Activated naive CD8-positive, alpha-beta T cell treated with anti-CD3 and anti-CD28 coated beads for 36 hours (primary cell): ENCODE measurements around the gene CCT7. TPM values are rescaled to one million over a fixed set of nuclear protein-coding genes. Genes with fewer than 3 reads are reported as not detected.
A peak's percentile ranks its signal among the peaks of the same experiment; 100 is the strongest.

ENCODE experiments used
- DNase-seq: peaks from one replicate; pipeline ENCODE4 v3.0.0; 2021
- H3K27ac Mint-ChIP-seq: one replicate; pipeline ENCODE4 v1.8.0; 2022; ENCODE audit warnings: mild to moderate bottlenecking, moderate library complexity, mixed read lengths
- H3K27me3 Mint-ChIP-seq: one replicate; pipeline ENCODE4 v1.8.0; 2022; ENCODE audit warnings: mild to moderate bottlenecking, mixed read lengths
- H3K36me3 Mint-ChIP-seq: one replicate; pipeline ENCODE4 v1.8.0; 2021; ENCODE audit warnings: mild to moderate bottlenecking, mixed read lengths
- H3K4me1 Mint-ChIP-seq: one replicate; pipeline ENCODE4 v1.8.0; 2021; ENCODE audit warnings: mixed read lengths
- H3K4me3 Mint-ChIP-seq: one replicate; pipeline ENCODE4 v1.8.0; 2022; ENCODE audit warnings: mild to moderate bottlenecking, moderate library complexity, mixed read lengths
- H3K9me3 Mint-ChIP-seq: one replicate; pipeline ENCODE4 v1.8.0; 2022; ENCODE audit warnings: mixed read lengths
- total RNA-seq, 2 experiments: library from RNA; stranded (reverse); gene quantifications; one replicate each; pipeline ENCODE4 v1.2.3, GENCODE V29; 2021

CCT7 gene
- total RNA-seq, 2 experiments from 2014 or later = 719 to 732 TPM

DNA sequence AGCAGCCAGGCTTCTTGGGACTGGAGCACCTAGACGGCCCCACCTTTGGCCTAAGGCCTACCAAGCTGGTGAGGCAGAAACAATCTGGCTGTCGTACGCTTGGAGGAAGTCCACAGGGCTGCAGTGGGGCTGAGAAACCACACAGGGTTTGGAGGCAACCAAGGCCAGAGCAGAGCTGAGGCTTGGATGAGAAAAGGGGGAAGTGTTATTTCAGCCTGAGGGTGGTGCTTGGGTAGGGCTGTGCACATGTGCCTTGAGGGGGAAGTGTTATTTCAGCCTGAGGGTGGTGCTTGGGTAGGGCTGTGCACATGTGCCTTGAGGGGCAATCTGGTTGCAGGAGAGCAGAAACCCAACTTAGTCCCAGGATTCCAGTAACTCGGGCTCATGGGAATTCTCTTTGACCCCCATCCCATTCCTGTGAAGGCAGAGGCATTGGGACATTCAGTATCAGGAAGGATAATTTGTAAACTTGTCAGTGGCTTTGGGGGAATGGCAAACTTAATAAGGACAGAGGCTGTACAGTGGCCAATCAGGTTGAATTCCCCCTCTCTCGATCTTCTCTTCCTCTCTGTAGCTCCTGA, 51.1 kb downstream of the CCT7 start:
- peak; percentile 46 for DNase-seq
- Mint-ChIP-seq H3K4me1 (peaks cover 23% of the 10 kb centered on the region), H3K4me3 (peak overlapping the region; percentile 73), H3K9me3 (no peaks in the 10 kb centered on the region), H3K27ac (peak overlapping the region; percentile 86), H3K36me3 (peaks cover 9% of the 10 kb centered on the region), H3K27me3 (peaks cover 18% of the 10 kb centered on the region)

GRCh38 chr2:73286134-73286655, 52.1 kb downstream of the CCT7 start:
- H3K36me3 Mint-ChIP-seq = peaks cover 4% of the 10 kb centered on the region
- no peaks in the 10 kb centered on the region for H3K9me3 Mint-ChIP-seq
- H3K4me1 Mint-ChIP-seq = peaks cover 24% of the 10 kb centered on the region
- no peak overlapping the region for H3K27ac Mint-ChIP-seq
- H3K4me3 Mint-ChIP-seq = no peak overlapping the region
- H3K27me3 Mint-ChIP-seq = peaks cover 28% of the 10 kb centered on the region
- DNase-seq = no peak

- no peak for DNase-seq
- peaks cover 48% of the 10 kb centered on the region for H3K27me3 Mint-ChIP-seq
- no peaks in the 10 kb centered on the region for H3K9me3 Mint-ChIP-seq
- H3K4me1 Mint-ChIP-seq = peaks cover 18% of the 10 kb centered on the region
- no peak overlapping the region for H3K4me3 Mint-ChIP-seq
- no peaks in the 10 kb centered on the region for H3K36me3 Mint-ChIP-seq
- no peak overlapping the region for H3K27ac Mint-ChIP-seq
These were observed 55.2 kb downstream of the CCT7 start for GRCh38 chr2:73289304-73289703.

- Mint-ChIP-seq H3K27me3 (peaks cover 57% of the 10 kb centered on the region), H3K9me3 (no peaks in the 10 kb centered on the region), H3K4me1 (peaks cover 16% of the 10 kb centered on the region), H3K4me3 (no peak overlapping the region), H3K27ac (no peak overlapping the region), H3K36me3 (no peaks in the 10 kb centered on the region)
- peak; percentile 49 for DNase-seq
These were observed 56.1 kb downstream of the CCT7 start for GRCh38 chr2:73290049-73290839.

DNA sequence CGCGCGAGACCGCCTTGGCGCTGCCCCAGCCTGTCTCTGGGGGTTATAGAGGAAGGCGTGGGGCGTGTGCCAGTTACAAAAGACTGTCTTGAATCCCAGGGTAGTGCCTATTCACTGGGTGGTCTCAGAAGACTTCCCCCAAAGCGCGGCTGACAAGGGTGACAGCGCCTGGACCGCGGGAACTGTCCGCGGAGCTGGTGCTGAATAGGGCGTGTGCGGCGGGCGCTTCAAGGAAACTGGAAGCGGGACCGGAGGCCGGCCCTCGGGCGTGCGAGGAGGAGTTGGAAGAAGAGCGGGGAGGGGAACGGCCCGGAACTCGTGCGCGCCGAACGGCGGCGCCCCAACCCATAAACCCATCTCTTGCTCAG, 57.0 kb downstream of the CCT7 start:
- H3K27me3 Mint-ChIP-seq = peaks cover 66% of the 10 kb centered on the region
- no peaks in the 10 kb centered on the region for H3K36me3 Mint-ChIP-seq
- H3K9me3 Mint-ChIP-seq = no peaks in the 10 kb centered on the region
- DNase-seq = peak; percentile 71
- H3K4me3 Mint-ChIP-seq = peak overlapping the region; percentile 40
- H3K27ac Mint-ChIP-seq = no peak overlapping the region
- H3K4me1 Mint-ChIP-seq = peaks cover 10% of the 10 kb centered on the region

DNA sequence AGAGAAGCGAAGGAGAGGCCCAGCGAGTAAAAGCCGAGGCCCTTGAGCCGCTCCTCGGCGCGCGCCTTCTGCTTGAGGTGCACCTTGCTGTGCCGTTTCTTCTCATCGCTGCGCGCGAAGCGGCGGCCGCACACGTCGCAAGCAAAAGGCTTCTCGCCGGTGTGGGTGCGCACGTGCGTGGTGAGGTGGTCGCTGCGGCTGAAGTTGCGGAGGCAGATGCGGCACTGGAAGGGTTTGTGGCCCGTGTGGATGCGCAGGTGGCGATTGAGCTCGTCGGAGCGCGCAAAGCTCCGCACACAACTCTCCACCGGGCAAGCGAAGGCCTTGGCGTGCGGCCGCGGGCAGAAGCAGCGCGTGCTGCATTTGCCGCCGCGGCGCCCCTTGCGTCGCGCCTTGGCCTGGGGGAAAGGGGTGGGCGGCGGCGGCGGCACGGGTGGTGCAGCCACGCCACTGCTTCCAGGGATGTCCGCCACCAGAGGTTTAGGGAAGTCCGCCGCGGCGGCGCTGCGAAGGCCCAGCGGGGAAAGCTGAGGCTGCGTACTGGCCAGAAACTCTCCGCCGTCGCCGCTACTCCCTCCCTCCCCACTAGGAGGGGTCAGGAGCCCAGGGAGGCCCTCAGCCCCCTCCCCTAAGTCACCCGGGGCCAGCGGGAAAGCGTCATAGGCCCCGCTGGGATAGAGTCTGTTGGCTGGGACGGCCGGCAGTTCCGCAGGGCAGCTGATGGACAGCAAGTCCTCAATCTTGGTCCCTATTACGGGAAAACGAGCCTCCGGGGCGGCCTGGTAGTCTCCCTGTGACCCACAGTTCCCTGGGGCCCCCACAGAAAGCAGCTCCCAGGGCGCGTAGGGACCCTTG, 57.6 kb downstream of the CCT7 start:
- DNase-seq = no peak
- no peak overlapping the region for H3K27ac Mint-ChIP-seq
- H3K4me1 Mint-ChIP-seq = peaks cover 10% of the 10 kb centered on the region
- peaks cover 72% of the 10 kb centered on the region for H3K27me3 Mint-ChIP-seq
- H3K4me3 Mint-ChIP-seq = peak overlapping the region; percentile 14
- no peaks in the 10 kb centered on the region for H3K36me3 Mint-ChIP-seq
- no peaks in the 10 kb centered on the region for H3K9me3 Mint-ChIP-seq

- no peak overlapping the region for H3K27ac Mint-ChIP-seq
- H3K27me3 Mint-ChIP-seq = peaks cover 79% of the 10 kb centered on the region
- no peaks in the 10 kb centered on the region for H3K36me3 Mint-ChIP-seq
- H3K4me1 Mint-ChIP-seq = peaks cover 10% of the 10 kb centered on the region
- DNase-seq = peak; percentile 5
- no peaks in the 10 kb centered on the region for H3K9me3 Mint-ChIP-seq
- peak overlapping the region; percentile 65 for H3K4me3 Mint-ChIP-seq
These were observed 58.3 kb downstream of the CCT7 start for GRCh38 chr2:73292316-73292905.

DNA sequence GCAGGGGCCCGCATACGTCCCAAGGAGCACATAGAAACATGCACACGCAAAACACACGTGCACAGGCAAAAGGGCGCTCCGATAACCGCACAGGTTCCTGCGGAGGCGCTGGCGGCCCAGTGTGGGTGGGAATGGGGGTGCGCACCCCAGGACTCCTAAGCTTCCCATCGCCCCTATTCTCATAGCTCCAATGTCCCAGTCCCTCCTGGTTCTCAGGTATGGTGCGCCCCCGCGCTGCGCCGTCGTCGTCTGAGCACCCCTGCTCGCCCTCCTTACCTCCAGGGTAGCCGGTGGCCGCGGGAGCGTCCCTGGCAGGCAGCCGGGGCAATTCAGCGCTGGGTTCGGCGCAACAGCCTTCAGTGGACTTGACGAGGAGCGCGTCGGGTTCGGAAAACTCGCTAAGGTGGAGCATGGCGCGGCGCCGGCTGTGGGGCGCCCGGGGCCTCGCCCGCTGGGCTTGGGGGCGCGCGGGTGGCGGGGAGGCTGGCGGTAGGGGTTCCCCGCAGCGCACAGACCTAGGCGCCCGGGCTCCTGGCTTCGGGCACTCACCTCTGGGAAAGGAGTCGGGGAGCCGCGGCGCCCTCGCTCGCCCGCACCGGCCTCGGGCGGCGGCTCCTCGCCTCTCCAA, 58.9 kb downstream of the CCT7 start:
- peak overlapping the region; percentile 73 for H3K4me3 Mint-ChIP-seq
- no peaks in the 10 kb centered on the region for H3K9me3 Mint-ChIP-seq
- no peaks in the 10 kb centered on the region for H3K36me3 Mint-ChIP-seq
- DNase-seq = no peak
- H3K27me3 Mint-ChIP-seq = peaks cover 83% of the 10 kb centered on the region
- no peak overlapping the region for H3K27ac Mint-ChIP-seq
- peaks cover 10% of the 10 kb centered on the region for H3K4me1 Mint-ChIP-seq

- peak within 1 kb of the TSS; percentile 73 for H3K4me3 Mint-ChIP-seq
- no peaks in the 10 kb centered on the region for H3K9me3 Mint-ChIP-seq
- DNase-seq = peak; percentile 91
- H3K36me3 Mint-ChIP-seq = no peaks in the 10 kb centered on the region
- peaks cover 10% of the 10 kb centered on the region for H3K4me1 Mint-ChIP-seq
- no peak within 1 kb of the TSS for H3K27ac Mint-ChIP-seq
- H3K27me3 Mint-ChIP-seq = peaks cover 81% of the 10 kb centered on the region
These were observed 59.5 kb downstream of the CCT7 start, which contains the start of gene EGR4 for GRCh38 chr2:73293534-73294171. Gene EGR4 (minus strand): TSS chr2:73293548. CDS start chr2:73293317, 231 bp downstream.

DNA sequence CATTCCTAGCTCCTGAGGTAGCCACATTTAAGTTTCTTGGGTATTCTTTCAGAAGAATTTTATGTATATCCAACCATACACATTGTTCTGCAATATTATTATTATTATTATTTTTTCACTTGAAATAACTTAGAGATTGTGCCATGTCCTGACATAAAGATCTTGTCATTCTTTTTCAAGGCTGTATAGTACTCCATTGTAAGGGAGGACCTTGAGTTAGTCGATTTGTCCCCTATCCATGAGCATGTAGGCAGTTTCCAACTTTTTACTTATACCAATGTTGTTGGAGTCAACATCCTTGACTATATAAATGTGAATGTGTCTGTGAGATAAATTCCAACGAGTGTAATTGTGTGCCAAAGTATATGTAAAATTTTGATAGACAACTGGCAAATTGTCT, 60.1 kb downstream of the CCT7 start:
- H3K27ac Mint-ChIP-seq = no peak overlapping the region
- no peak for DNase-seq
- H3K4me3 Mint-ChIP-seq = no peak overlapping the region
- no peaks in the 10 kb centered on the region for H3K36me3 Mint-ChIP-seq
- H3K4me1 Mint-ChIP-seq = peaks cover 10% of the 10 kb centered on the region
- no peaks in the 10 kb centered on the region for H3K9me3 Mint-ChIP-seq
- peaks cover 77% of the 10 kb centered on the region for H3K27me3 Mint-ChIP-seq

- H3K27ac Mint-ChIP-seq = no peak overlapping the region
- H3K27me3 Mint-ChIP-seq = peaks cover 78% of the 10 kb centered on the region
- H3K36me3 Mint-ChIP-seq = no peaks in the 10 kb centered on the region
- peaks cover 8% of the 10 kb centered on the region for H3K4me1 Mint-ChIP-seq
- no peak overlapping the region for H3K4me3 Mint-ChIP-seq
- no peak for DNase-seq
- H3K9me3 Mint-ChIP-seq = no peaks in the 10 kb centered on the region
These were observed 61.8 kb downstream of the CCT7 start for GRCh38 chr2:73295751-73296400.

DNA sequence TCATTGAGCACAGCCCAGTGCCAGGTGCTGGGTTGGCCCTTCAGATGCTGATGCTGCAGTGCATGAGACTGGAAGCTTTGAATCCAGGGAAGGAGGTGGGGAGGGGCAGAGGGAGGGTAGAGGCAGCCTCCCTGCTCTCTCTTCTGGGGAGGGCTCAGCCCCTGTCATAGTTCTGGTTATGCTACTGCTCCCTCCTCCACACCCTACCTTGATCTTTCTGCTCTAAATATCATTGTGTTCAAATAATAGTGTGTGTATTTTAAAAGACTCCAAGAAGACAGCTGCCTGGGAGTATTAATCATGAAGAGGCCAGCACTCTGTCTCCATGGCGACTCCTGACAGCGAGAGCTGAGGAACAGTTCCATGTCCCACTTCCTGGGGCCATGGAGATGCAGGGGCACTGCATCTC, 63.0 kb downstream of the CCT7 start:
- H3K9me3 Mint-ChIP-seq = no peaks in the 10 kb centered on the region
- peaks cover 3% of the 10 kb centered on the region for H3K4me1 Mint-ChIP-seq
- no peak overlapping the region for H3K27ac Mint-ChIP-seq
- no peaks in the 10 kb centered on the region for H3K36me3 Mint-ChIP-seq
- DNase-seq = no peak
- no peak overlapping the region for H3K4me3 Mint-ChIP-seq
- H3K27me3 Mint-ChIP-seq = peaks cover 75% of the 10 kb centered on the region

DNA sequence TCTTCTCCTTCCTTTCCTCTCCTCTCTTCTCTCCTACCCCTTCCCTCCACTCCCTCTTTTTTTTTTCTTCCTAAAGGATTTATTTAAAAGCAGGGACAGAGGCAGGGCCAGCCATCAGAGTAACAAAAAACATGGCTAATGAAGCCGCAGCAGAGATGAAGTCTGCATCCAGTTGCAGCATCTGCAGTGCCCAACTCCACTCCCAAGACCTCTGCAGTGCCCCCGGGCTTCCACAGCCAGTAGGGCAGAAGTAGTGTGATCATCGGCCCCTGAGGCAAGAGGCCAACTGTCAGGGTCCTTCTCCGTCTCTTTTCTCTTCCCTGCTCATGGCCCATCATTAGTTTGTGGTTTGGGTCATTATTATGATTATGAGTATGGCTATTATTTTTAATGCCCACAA, 63.5 kb downstream of the CCT7 start:
- no peak overlapping the region for H3K4me3 Mint-ChIP-seq

More for the DNA sequence above, 63.5 kb downstream of the CCT7 start:
- H3K4me1 Mint-ChIP-seq = peaks cover 2% of the 10 kb centered on the region
- no peaks in the 10 kb centered on the region for H3K36me3 Mint-ChIP-seq
- H3K27ac Mint-ChIP-seq = no peak overlapping the region
- DNase-seq = no peak
- H3K9me3 Mint-ChIP-seq = no peaks in the 10 kb centered on the region
- peaks cover 71% of the 10 kb centered on the region for H3K27me3 Mint-ChIP-seq
